LoVo (cell line): ENCODE data around the gene ETNK2.

Experiments used
- DNase-seq: peaks from one replicate; pipeline ENCODE4 v3.0.0-alpha.2; 2016; ENCODE audit warnings: low spot score

The ETNK2 gene

GRCh38 chr1:204177133-204177532 lies 25.3 kb upstream of the ETNK2 start:
- no peak for DNase-seq

DNA sequence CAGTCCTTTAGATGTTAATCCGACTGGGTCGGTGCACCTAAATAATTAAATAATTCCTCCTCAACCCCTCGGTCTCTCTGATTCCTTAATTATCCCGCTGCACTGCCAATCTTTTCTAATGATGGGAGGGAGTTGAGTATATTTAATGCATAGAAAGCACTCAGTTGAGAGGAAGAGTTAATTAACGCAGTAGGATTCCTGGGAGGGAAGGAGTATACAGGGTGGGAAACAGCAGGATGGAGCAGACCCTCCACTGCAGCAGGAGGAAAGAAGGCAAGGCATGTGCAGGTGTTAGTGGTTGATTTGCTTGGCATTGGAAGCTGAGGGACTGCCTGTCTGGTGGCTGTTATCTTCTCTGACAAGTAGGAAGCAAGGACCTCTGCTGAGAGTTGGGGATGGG lies 24.2 kb upstream of the ETNK2 start:
- DNase-seq = no peak

GRCh38 chr1:204174958-204175357 lies 23.1 kb upstream of the ETNK2 start:
- DNase-seq = no peak

DNA sequence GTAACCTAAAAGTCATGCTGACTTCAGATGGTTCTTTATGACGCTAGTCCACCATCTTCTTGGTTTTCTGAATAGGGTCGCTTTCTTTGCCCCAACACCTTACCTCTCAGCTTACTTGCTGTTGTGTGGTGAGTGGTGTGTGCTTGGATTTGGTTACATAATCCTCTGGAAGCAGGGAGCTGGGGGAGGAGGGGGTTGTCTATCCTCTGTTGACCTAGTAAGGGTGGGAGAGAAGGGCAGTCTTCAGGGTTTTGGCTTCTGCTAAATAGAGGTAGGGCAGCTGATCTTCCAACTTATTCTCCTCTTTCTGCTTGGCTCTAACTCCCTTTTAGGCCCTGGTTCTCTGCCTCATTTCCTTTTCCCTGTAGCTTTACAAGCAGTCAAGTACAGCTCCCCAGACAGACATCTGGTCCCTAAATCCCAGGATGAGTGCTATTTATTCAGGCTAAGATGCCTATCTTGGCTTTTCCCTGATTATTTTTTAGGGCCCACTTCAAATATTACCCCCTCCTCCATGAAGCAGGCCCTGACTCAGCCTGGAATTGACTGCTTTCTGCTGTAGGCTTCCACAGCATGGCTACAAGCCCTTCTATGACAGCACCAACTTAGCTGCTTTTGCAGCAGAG lies 20.7 kb upstream of the ETNK2 start:
- DNase-seq = no peak

- peak; percentile 82 for DNase-seq
Measured at GRCh38 chr1:204171751-204172178, 19.9 kb upstream of the ETNK2 start.

DNA sequence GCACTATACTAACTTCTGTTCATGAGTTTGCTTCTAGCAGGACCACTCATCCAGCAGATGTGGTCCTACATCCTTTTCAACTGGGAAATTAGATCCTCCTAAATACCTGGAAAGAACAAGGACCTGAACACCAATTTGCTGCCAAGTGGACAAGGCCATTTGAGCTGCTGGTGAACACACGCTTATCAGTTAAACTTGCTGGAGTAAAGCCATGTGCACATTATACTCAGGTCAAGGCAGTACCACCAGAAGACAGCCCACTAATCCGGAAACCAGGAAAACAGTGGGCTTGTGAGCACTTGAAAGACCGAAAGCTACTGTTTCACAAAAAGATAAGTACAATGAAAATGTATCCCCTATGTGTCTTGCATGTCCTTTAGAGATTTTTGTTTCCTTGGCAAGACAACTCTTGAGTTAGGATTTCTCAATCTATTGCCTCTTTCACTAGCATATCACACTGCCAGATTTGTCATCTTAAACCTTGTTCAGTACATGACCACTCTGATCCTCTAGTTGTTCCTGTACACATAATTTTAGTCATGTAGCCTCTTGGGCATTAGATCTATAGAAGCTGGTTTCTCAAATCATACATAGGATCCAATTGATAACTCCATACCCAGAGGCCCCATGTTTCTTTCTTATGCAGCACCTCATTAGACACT lies 18.8 kb upstream of the ETNK2 start:
- no peak for DNase-seq

GRCh38 chr1:204169858-204170257 lies 18.0 kb upstream of the ETNK2 start:
- DNase-seq = no peak

GRCh38 chr1:204167730-204168129 lies 15.9 kb upstream of the ETNK2 start:
- no peak for DNase-seq

DNA sequence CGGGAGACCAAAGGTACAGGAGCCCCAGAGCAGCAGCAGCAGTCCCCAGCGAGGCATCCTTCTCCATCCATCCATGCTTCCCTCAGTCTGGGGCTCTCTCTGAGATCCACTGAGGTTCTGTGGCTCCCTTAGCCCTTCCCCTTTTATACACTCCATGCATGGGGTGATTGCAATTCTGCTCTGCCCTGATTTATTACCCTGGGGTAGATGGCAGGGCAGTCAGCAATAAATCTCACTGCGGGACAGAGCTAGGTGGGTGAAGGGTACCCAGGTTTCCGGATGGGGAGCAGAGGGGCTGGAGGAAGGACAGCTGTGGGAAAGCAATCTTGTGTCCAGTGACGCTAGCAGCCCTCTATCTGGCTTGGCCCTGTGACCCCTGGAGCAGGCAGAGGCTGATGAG lies 14.4 kb upstream of the ETNK2 start, which contains the start of gene REN:
REN (minus strand) TSS at position 119 of the 400 bp plus-strand sequence; CDS start at position 75, 44 bp downstream.
- no peak for DNase-seq

- DNase-seq = peak; percentile 83
Measured at GRCh38 chr1:204162494-204163074, 10.7 kb upstream of the ETNK2 start.

- DNase-seq = no peak
Measured at GRCh38 chr1:204161609-204162493, 10.0 kb upstream of the ETNK2 start.

- DNase-seq = no peak
Measured at GRCh38 chr1:204157962-204158361, 6.1 kb upstream of the ETNK2 start.

- no peak for DNase-seq
Measured at GRCh38 chr1:204155881-204156280, 4.0 kb upstream of the ETNK2 start.

- no peak for DNase-seq
Measured at GRCh38 chr1:204154568-204155255, 2.9 kb upstream of the ETNK2 start.

DNA sequence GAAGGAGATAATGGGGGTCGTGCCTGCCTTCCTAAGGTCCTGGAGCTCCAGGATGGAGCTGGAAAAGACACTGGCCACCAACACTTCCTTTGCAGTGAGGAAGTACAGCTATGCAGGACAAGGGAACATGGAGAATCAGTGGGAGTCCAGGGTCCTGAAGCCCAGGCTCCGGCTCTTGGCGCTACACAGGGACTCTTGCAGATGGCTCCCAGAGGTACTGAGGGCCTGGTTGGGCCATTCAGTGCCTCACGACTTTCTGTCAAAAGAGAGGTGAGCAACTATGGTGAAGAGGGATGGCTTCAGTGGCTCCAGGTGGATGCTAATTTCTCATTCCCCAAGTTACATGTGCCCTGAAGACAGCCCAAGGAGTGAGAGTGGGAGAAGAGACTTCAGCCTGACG lies 1.8 kb upstream of the ETNK2 start:
- DNase-seq = no peak

DNA sequence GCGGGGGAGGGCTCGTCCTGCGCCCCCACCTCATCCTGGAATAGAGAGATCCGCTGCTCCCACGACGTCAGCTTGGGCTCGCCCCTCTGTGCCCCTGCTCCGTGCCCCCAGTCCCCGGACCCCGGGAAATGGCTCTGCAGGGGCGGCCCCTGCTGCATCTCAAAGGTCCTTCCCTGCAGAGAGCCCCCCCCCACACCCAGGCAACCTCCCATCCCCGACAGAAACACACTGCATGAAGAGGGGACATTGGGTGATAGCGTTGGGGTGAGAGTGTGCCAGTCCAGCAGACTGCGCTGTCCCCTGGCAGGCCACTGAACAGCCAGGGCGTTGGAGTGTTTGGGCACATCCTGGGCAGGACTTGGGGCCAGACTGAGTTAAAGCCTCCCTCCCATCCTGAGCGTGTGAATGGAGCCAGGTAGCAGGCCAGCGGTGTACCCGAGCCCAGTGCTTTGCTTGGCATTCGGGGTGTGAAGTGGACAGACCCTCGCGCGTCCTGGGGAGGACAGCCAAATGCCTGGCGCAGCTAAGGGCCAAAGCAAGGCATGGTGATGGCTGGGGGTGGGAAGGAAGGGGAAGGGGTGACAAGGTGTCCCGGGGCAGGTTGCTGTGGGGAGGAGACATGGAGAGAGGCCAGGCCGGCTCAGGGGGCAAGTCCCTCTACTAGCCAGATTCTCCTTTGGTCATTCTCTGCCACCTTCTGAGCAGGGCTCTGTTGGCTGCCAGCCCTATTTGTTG lies 633 bp upstream of the ETNK2 start:
- no peak for DNase-seq

- no peak for DNase-seq
Measured at GRCh38 chr1:204150702-204151551, 917 bp downstream of the ETNK2 start.

GRCh38 chr1:204149635-204150565 lies 1.9 kb downstream of the ETNK2 start:
- DNase-seq = no peak

- DNase-seq = no peak
Measured at GRCh38 chr1:204149107-204149506, 2.7 kb downstream of the ETNK2 start.
